Neural progenitor cell (in vitro differentiated cells): ENCODE measurements around the gene TMEM39A. TPM values are rescaled to one million over a fixed set of nuclear protein-coding genes. Genes with fewer than 3 reads are reported as not detected.

ENCODE experiments used
- DNase-seq: peaks from one replicate; pipeline ENCODE4 v3.0.0-alpha.2; 2016; ENCODE audit warnings: low spot score
- H2AFZ ChIP-seq: fragments of 200-600 bp; sonication (generic); replicated peaks from 2 replicates; pipeline ENCODE4 v1.6.1; 2016; ENCODE audit warnings: antibody characterized with exemption
- H3F3A ChIP-seq: fragments of 200-600 bp; sonication (generic); 2 replicates; pipeline ENCODE4 v1.6.1; 2016; ENCODE audit warnings: antibody characterized with exemption, low read depth
- H3K27ac ChIP-seq: fragments of 200-600 bp; sonication (generic); 2 replicates; pipeline ENCODE4 v1.5.1; 2016; ENCODE audit warnings: mild to moderate bottlenecking
- H3K27me3 ChIP-seq: fragments of 200-600 bp; sonication (generic); 2 replicates; pipeline ENCODE4 v1.6.1; 2016; ENCODE audit warnings: mild to moderate bottlenecking, moderate library complexity
- H3K36me3 ChIP-seq: fragments of 200-600 bp; sonication (generic); 2 replicates; pipeline ENCODE4 v1.5.1; 2016
- H3K4me1 ChIP-seq: fragments of 200-600 bp; sonication (generic); 2 replicates; pipeline ENCODE4 v1.6.1; 2016; ENCODE audit warnings: mixed run types
- H3K4me2 ChIP-seq: fragments of 200-600 bp; sonication (generic); 2 replicates; pipeline ENCODE4 v1.6.1; 2016
- H3K4me3 ChIP-seq: fragments of 200-600 bp; sonication (generic); 2 replicates; pipeline ENCODE4 v1.5.1; 2016
- H3K79me2 ChIP-seq: fragments of 200-600 bp; sonication (generic); 2 replicates; pipeline ENCODE4 v1.6.1; 2016; ENCODE audit warnings: low read depth
- H3K9ac ChIP-seq: fragments of 200-600 bp; sonication (generic); 2 replicates; pipeline ENCODE4 v1.6.1; 2016
- H3K9me3 ChIP-seq: fragments of 200-600 bp; sonication (generic); 2 replicates; pipeline ENCODE4 v1.5.1; 2016; ENCODE audit warnings: low read depth
- H4K20me1 ChIP-seq: fragments of 200-600 bp; sonication (generic); 2 replicates; pipeline ENCODE4 v1.6.1; 2016; ENCODE audit warnings: low read depth
- H3K27ac Mint-ChIP-seq: 3 replicates; pipeline ENCODE4 v1.8.0; 2021; ENCODE audit warnings: mixed read lengths
- H3K27me3 Mint-ChIP-seq: 2 replicates; pipeline ENCODE4 v1.8.0; 2022; ENCODE audit warnings: low read depth, mild to moderate bottlenecking, inconsistent platforms, moderate library complexity, mixed read lengths; ENCODE audit not compliant: insufficient read depth
- H3K36me3 Mint-ChIP-seq: 3 replicates; pipeline ENCODE4 v1.8.0; 2021; ENCODE audit warnings: mixed read lengths
- H3K4me1 Mint-ChIP-seq: 3 replicates; pipeline ENCODE4 v1.8.0; 2021; ENCODE audit warnings: mixed read lengths
- H3K4me3 Mint-ChIP-seq: 3 replicates; pipeline ENCODE4 v1.8.0; 2021; ENCODE audit warnings: mild to moderate bottlenecking, moderate library complexity, mixed read lengths
- H3K9me3 Mint-ChIP-seq: 3 replicates; pipeline ENCODE4 v1.8.0; 2020; ENCODE audit warnings: mixed read lengths
- CTCF ChIP-seq: fragments of 200-600 bp; sonication (generic); IDR thresholded peaks from 2 replicates; pipeline ENCODE4 v1.5.1; 2017; ENCODE audit warnings: antibody characterized with exemption, mild to moderate bottlenecking
- EZH2 ChIP-seq: fragments of 200-600 bp; sonication (generic); IDR thresholded peaks from 2 replicates; pipeline ENCODE4 v1.6.1; 2017; ENCODE audit warnings: antibody characterized with exemption, mild to moderate bottlenecking, moderate library complexity
- EZH2phosphoT487 ChIP-seq: fragments of 200-600 bp; sonication (generic); IDR thresholded peaks from 2 replicates; pipeline ENCODE4 v1.6.1; 2017; ENCODE audit warnings: antibody characterized with exemption
- total RNA-seq: library from RNA; depleted of rRNA; stranded (reverse); fragments of >200 nt; gene quantifications from 2 replicates; pipeline ENCODE4 v1.2.3, GENCODE V29; 2015; ENCODE audit warnings: low replicate concordance

The TMEM39A gene
- total RNA-seq, 1 donor from 2014 or later = 41.2 TPM

- Mint-ChIP-seq H3K27ac (no peak overlapping the region), H3K36me3 (peaks cover 4% of the 10 kb centered on the region), H3K27me3 (peaks cover 2% of the 10 kb centered on the region), H3K9me3 (no peaks in the 10 kb centered on the region), H3K4me1 (peaks cover 31% of the 10 kb centered on the region), H3K4me3 (no peak overlapping the region)
- Histone ChIP-seq H3K9ac (no peak overlapping the region), H3F3A (no peaks in the 10 kb centered on the region), H2AFZ (no peak overlapping the region), H4K20me1 (no peaks in the 10 kb centered on the region), H3K79me2 (no peaks in the 10 kb centered on the region), H3K4me3 (no peak overlapping the region), H3K4me2 (no peak overlapping the region), H3K9me3 (no peaks in the 10 kb centered on the region), H3K27ac (no peak overlapping the region), H3K27me3 (no peaks in the 10 kb centered on the region), H3K36me3 (no peaks in the 10 kb centered on the region), H3K4me1 (peaks cover 19% of the 10 kb centered on the region)
- DNase-seq = no peak
- TF ChIP-seq CTCF = no peak
- TF ChIP-seq EZH2phosphoT487 = no peak
- TF ChIP-seq EZH2 = no peak
These were observed 62.9 kb downstream of the TMEM39A start for GRCh38 chr3:119400466-119400865.

DNA sequence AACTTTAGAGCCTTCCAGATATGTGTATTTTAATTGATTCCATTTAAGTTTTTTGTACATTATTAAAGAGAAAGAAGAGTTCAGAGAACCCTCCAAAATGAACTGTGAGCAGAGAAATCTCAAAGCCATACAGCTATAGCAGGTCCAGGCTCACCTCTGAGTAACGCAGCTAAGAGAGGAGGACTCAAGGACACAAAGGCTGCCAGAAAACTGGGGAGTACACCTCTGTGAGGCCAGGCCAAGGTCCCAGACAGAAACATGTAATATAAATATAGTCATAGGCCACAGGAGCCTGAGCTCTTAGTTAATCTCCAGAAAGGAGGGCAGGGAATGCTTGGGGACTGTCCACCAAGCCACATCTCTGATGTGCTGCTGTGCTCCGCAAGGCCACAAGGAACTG, 66.5 kb downstream of the TMEM39A start:
- peaks cover 4% of the 10 kb centered on the region for H3K36me3 Mint-ChIP-seq
- no peaks in the 10 kb centered on the region for H3K36me3 ChIP-seq
- no peaks in the 10 kb centered on the region for H3K9me3 Mint-ChIP-seq

DNA sequence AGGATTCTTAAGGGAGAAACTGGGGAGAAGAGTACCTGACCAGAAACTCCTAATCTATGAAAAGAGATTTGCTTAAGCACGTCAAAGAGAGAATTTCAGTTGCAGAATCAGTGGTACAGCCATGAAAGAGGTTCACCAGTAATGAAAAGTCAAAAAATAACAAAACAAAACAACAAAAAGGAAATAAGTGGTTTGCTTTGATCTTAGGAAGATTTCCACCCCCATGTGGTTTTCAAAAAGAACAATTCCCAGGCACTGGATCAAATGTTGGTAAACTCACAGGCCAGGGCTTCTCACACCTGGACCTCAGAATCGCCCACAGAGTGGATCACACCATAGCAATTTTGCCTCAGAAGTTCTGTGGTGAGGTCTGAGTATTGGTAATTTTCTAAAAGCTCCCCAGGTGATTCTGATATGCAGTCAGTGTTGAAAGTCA, 67.5 kb downstream of the TMEM39A start:
- Histone ChIP-seq H3K4me2 (no peak overlapping the region), H3K27ac (no peak overlapping the region), H2AFZ (no peak overlapping the region), H3K9me3 (no peaks in the 10 kb centered on the region), H3K4me3 (no peak overlapping the region), H3K27me3 (no peaks in the 10 kb centered on the region), H3K36me3 (no peaks in the 10 kb centered on the region), H3K9ac (no peak overlapping the region), H3K4me1 (no peaks in the 10 kb centered on the region), H3F3A (no peaks in the 10 kb centered on the region), H4K20me1 (no peaks in the 10 kb centered on the region), H3K79me2 (no peaks in the 10 kb centered on the region)
- Mint-ChIP-seq H3K27ac (no peak overlapping the region), H3K4me1 (peaks cover 5% of the 10 kb centered on the region), H3K36me3 (no peaks in the 10 kb centered on the region), H3K9me3 (no peaks in the 10 kb centered on the region), H3K4me3 (no peak overlapping the region), H3K27me3 (peaks cover 3% of the 10 kb centered on the region)
- TF ChIP-seq EZH2 (no peak), EZH2phosphoT487 (no peak), CTCF (no peak)
- DNase-seq = no peak

More for the DNA sequence above, 66.5 kb downstream of the TMEM39A start:
- H3K27me3 ChIP-seq = no peaks in the 10 kb centered on the region
- DNase-seq = no peak
- H3K27ac Mint-ChIP-seq = no peak overlapping the region
- H3K27me3 Mint-ChIP-seq = peaks cover 3% of the 10 kb centered on the region
- no peak overlapping the region for H3K4me2 ChIP-seq
- H3K4me3 ChIP-seq = no peak overlapping the region
- no peak overlapping the region for H3K27ac ChIP-seq
- TF ChIP-seq EZH2 (no peak), EZH2phosphoT487 (no peak), CTCF (no peak)
- H3K4me3 Mint-ChIP-seq = no peak overlapping the region
- H4K20me1 ChIP-seq = no peaks in the 10 kb centered on the region
- no peak overlapping the region for H3K9ac ChIP-seq
- peaks cover 12% of the 10 kb centered on the region for H3K4me1 Mint-ChIP-seq
- H3F3A ChIP-seq = no peaks in the 10 kb centered on the region
- no peaks in the 10 kb centered on the region for H3K9me3 ChIP-seq
- peak overlapping the region; percentile 69 for H2AFZ ChIP-seq
- H3K4me1 ChIP-seq = peaks cover 8% of the 10 kb centered on the region
- no peaks in the 10 kb centered on the region for H3K79me2 ChIP-seq
